SKM-1 (cell line): ENCODE measurements around the gene PCBP1.
"Not testable (repeated sequence)": the region's sequence is repeated elsewhere in the genome, so short reads cannot be mapped to it uniquely, and the experiment has no call there.

ENCODE experiments used
- DNase-seq: peaks from one replicate; lab custom pipeline; 2025; ENCODE audit not compliant: unreplicated experiment; lab: John Stamatoyannopoulos, UW

The PCBP1 gene

GRCh38 chr2:70095720-70096670, 8.7 kb downstream of the PCBP1 start:
- no peak for DNase-seq

DNA sequence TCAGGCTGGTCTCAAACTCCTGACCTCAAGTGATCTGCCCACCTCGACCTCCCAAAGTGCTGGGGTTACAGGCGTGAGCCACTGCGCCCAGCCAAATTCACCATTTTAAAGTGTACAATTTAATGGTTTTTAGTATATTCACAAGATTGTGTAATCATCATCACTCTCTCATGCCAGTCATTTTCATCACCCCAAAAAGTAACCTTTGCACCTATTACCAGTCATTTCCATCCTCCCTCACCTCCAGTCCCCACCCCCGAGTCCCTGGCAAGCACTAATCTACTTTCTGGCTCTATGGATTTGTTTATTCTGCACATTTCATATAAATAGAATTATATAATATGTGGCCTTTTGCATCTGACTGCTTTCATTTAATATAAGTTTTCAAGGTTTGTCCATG, 10.8 kb downstream of the PCBP1 start:
- DNase-seq, result no peak

DNA sequence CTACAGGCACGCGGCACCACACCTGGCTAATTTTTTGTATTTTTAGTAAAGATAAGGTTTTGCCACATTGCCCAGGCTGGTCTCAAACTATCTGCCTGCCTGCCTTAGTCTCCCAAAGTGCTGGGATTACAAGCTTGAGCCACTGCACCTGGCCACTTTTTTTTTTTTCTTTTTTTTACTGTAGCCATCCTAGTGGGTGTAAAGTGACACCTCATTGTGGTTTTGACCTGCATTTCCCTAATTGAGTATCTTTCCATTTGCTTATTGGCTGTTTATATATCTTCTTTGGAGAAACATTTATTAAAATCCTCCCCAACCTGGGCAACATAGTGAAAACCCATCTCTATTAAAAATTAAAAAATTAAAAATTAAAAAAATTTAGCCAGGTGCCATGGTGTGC, 12.0 kb downstream of the PCBP1 start:
- no peak for DNase-seq

DNA sequence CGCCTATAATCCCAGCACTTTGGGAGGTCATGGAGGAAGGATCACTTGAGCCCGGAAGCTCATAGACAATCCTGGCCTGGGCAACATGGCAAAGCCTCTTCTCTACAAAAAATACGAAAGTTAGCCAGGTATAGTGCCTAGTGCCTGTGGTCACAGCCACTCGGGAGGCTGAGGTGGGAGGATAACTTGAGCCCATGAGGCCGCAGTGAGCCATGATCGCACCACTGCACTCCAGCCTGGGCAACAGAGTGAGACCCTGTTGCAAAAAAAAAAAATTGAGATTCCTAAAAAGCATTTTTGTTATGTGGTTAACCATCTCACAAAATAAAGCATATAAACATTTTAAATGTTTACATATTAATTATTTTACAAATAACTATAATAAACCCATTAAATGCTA, 13.9 kb downstream of the PCBP1 start:
- no peak for DNase-seq

DNA sequence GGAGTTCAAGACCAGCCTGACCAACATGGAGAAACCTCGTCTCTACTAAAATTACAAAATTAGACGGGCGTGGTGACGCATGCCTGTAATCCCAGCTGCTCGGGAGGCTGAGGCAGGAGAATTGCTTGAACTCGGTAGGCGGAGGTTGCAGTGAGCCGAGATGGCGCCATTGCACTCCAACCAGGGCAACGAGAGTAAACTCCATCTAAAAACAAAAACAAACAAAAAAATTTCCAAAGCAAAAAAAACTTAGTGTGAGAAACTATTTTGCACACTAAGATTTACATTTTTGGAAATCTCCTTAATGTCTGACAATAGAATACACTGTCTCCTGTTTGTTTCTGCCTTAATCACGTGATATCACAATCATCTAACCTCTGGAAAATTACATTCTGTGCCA, 14.4 kb downstream of the PCBP1 start:
- DNase-seq, result not testable (repeated sequence)

DNA sequence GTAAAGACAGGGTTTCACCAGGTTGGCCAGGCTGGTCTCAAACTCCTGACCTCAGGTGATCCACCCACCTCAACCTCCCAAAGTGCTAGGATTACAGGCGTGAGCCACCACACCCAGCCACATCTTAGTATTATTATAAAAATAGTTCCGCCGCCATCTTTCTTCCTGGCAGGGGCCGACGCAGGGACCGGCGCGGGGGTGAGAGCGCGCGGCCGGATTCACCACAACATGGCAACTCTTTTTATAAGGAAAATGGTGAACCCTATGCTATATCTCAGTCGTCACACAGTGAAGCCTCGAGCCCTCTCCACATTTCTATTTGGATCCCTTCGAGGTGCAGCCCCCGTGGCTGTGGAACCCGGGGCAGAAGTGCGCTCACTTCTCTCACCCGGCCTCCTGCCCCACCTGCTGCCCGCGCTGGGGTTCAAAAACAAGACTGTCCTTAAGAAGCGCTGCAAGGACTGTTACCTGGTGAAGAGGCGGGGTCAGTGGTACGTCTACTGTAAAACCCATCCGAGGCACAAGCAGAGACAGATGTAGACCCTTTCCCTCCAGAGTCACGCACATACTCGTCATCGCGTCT, 15.1 kb downstream of the PCBP1 start:
- DNase-seq, result not testable (repeated sequence)

GRCh38 chr2:70103531-70104061, 16.3 kb downstream of the PCBP1 start:
- no peak for DNase-seq

- DNase-seq, result no peak
These were observed 17.2 kb downstream of the PCBP1 start for GRCh38 chr2:70104231-70105111.

DNA sequence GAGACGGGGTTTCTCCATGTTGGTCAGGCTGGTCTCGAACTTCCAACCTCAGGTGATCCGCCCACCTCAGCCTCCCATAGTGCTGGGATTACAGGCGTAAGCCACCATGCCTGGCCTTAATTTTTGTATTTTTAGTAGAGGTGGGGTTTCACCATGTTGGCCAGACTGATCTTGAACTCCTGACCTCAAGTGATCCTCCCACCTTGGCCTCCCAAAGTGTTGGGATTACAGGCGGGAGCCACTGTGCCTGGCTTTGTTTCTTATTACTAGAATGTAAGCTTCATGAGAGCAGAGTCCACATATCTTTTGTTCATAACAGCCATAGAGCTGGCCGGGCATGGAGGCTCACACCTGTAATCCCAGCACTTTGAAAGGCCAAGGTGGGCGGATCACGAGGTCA, 18.9 kb downstream of the PCBP1 start:
- DNase-seq, result not testable (repeated sequence)

DNA sequence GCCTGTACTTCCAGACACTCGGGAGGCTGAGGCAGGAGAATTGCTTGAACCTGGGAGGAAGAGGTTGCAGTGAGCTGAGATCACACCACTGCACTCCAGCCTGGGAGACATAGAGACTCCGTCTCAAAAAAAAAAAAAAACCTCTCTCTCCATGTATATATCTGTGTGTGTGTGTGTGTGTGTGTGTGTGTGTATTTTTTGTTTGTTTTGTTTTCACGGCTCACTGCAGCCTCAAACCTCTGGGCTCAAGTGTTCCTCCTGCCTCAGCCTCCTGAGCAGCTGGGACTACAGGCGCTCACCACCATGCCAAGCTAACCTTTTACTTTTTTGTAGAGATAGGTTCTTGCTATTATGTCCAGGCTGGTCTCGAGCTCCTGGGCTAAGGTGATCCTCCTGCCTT, 23.1 kb downstream of the PCBP1 start:
- not testable (repeated sequence) for DNase-seq

DNA sequence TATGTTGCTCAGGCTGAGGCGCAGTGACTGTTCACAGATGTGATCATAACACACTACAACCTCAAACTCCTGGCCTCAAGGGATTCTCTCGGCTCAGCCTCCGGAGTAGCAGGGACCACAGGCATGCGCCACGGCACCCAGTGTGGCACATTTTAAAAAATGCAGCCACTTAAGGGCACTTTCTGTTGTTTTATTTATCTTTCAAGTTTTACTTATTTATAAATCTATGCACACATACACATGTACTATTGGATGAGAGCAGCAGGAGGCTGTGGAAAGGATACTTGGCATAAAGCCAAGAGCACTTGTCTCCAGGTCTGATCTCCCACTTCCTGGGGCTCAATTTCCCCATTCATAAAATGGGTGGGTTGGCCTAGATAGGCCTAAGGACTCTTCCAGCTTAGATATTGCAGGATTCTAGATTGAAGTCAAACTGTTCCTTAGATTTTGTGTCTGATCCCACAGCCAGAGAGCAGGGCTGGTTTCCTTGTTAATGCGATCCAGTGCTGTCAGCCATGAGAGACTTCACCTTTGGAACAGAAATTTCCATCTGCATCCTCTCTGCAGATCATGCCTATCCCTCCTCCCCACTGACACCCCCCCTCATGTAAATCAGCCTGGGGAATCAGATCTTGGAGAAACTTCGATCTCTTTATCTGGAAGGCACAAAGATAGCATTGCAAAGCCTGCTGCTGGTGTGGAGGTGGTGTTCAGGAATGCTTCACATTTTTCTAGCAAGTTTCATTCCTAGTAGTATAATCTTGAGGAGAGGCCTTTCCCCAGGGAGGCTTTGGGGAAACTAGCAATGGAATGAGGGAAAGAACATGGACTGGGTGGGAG, 24.7 kb downstream of the PCBP1 start:
- no peak for DNase-seq

DNA sequence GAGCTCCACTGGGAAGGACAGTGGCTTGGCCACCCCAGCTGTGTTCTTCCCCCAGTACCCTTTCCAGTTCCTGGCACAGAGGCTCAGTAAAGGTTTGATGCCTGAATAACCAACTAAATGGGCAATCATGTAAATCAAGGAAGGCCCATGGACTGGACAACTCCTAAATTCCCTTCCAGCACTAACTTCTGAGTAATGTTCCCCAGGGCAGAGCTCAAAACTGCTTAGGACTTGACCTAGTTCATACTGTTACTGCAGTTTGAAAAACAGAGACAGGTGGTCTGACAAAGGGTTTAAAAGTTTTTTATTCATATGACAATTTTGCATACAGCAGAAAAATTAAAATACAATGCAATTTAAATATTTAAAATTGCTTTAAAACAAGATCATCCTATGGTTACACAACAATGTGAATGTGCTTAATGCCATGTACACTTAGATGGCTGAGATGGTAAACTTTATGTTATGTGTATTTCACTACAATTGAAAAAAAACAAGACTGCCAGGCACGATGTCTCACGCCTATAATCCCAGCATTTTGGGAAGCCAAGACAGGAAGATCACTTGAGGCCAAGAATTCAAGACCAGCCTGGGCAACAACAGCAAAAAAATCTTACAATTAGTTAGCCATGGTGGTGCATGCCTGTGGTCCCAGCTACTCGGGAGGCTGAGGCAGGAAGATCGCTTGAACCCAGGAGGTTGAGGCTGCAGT, 26.2 kb downstream of the PCBP1 start:
- no peak for DNase-seq

DNA sequence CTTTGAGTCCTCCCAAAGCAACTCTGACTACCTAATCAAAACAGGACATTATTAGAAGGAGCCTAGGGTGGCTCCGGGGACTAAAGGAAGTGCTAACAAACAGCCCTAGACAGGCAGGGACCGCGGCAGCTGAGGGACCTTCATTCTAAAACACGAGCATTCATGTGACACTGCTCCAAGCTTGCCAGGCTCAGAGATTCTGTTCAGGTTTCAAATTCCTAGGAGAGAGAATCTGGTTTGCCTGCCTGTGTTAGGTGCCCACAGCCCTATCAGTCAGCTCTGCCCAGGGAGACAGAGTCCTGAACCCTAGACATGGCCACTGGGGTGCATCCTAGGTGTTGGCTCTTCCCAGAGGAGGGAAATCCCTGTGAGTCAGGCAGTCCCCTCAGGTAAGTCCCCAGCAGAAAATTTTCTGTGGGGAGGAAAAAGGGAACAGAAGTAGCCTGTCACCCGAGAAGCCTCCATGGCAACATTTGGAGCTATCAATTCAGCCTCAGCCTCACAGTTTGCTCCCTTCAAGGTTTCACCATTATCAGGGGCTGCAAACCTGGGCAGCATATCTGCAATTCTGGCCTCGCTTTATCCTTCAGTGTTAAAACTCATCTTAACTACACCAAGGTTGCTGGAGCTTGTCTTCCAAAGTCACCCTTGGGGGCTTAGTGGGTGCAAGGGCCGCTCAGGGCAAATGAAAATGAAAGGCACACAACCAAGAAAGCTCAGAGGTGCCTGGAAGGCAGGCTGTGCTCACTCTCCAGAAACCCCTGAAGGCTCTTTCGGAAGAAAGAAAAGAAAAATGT, 28.6 kb downstream of the PCBP1 start:
- no peak for DNase-seq

GRCh38 chr2:70116936-70117552, 29.8 kb downstream of the PCBP1 start:
- DNase-seq, result no peak

GRCh38 chr2:70118798-70119454, 31.6 kb downstream of the PCBP1 start:
- DNase-seq, result no peak

DNA sequence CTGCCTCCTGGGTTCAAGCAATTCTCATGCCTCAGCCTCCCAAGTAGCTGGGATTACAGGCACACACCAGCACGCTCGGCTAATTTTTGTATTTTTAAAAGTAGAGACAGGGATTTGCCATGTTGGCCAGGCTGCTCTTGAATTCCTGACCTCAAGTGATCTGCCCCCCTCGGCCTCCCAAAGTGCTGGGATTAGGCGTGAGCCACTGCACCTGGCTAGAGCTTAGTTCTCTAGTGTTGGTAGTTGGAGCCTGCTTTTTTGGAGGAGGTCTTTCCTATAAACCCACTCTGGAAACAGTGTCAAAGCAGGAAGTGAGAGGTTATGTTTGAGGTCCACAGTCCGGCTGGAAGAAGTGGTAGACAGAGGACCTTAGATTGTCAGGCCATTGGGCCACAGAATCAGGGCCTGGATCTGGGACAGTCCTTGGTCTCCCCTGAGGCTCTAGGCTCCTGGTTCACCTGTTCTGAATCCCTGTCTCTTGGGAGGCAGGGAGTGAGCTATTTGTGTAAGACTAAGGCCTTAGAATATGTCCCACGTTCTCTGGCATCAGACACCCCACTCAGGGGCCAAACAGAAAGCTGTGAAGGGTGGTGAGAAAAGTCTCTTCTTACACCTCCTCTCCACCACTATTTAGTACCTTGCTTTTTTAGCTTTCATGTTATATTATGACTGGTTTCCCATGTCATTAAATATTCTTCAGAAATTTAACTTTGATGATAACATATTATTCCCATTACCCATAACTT, 34.5 kb downstream of the PCBP1 start:
- DNase-seq, result no peak

DNA sequence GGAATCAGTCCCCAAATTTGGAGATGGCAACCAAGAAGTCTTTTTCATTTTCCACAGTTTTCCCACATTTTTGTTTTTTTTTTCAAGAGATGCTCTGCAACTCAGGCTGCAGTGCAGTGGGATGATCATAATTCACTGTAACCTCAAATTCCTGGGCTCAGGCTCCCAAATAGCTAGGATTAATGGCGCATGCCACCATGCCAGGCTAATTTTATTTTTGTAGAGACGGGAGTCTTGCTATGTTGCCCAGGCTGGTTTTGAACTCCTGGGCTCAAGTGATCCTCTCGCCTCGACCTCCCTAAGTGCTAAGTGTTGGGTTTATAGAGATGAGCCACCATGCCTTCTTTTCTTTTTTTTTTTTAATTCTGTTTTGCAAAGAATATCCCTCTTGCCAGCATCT, 35.2 kb downstream of the PCBP1 start:
- no peak for DNase-seq
